Cardiac muscle cell (in vitro differentiated cells and primary cell): ENCODE measurements around the gene PFN1. TPM values are rescaled to one million over a fixed set of nuclear protein-coding genes. Genes with fewer than 3 reads are reported as not detected.
A peak's percentile ranks its signal among the peaks of the same experiment; 100 is the strongest.

Source experiments
- DNase-seq, 2 donors: peaks; one replicate each; pipeline versions ENCODE4 v3.0.0 to v3.0.0-alpha.2; 2010 to 2017; ENCODE audit warnings: low read depth in 1 of 2, low spot score in 1 of 2
- H3K27ac ChIP-seq: fragments of 200-600 bp; sonication (generic); 2 replicates; pipeline ENCODE4 v1.5.1; 2016
- H3K27me3 ChIP-seq: fragments of 200-600 bp; sonication (generic); 2 replicates; pipeline ENCODE4 v1.6.0; 2016; ENCODE audit warnings: control low read depth
- H3K36me3 ChIP-seq: fragments of 200-600 bp; sonication (generic); 2 replicates; pipeline ENCODE4 v1.5.1; 2016; ENCODE audit warnings: control low read depth
- H3K4me1 ChIP-seq: fragments of 200-600 bp; sonication (generic); 2 replicates; pipeline ENCODE4 v1.8.1; 2017; ENCODE audit warnings: low read depth, mild to moderate bottlenecking, mixed run types
- H3K4me3 ChIP-seq: fragments of 200-600 bp; sonication (generic); 2 replicates; pipeline ENCODE4 v1.5.1; 2016; ENCODE audit warnings: mild to moderate bottlenecking
- H3K9me3 ChIP-seq: fragments of 200-600 bp; sonication (generic); 2 replicates; pipeline ENCODE4 v1.5.1; 2017; ENCODE audit warnings: low read depth, mild to moderate bottlenecking, control low read depth
- polyA plus RNA-seq: library from polyadenylated mRNA; unstranded; fragments of >200 nt; fragmentation: Nextera tagmentation; extraction: Ambion mirVana; gene quantifications from 2 replicates; pipeline ENCODE4 v1.2.1, GENCODE V29; 2016
- total RNA-seq: library from RNA; depleted of rRNA; stranded (reverse); fragments of >200 nt; gene quantifications from 2 replicates; pipeline ENCODE4 v1.2.3, GENCODE V29; 2016
- TF ChIP-seq, protein P1 (sequence below): IDR thresholded peaks from 2 replicates; pipeline ENCODE4 v1.5.1; 2012; ENCODE audit warnings: low read depth, mild to moderate bottlenecking, low read length

Gene PFN1
- 1,337 and 2,688 TPM in 2 replicates for total RNA-seq
- 1,185 and 1,476 TPM in 2 replicates for polyA plus RNA-seq

- Histone ChIP-seq H3K9me3 (no peaks in the 10 kb centered on the region), H3K4me1 (peaks cover 35% of the 10 kb centered on the region), H3K27me3 (no peaks in the 10 kb centered on the region), H3K27ac (peak within 1 kb of the TSS; percentile 94), H3K36me3 (peaks cover 26% of the 10 kb centered on the region), H3K4me3 (peak within 1 kb of the TSS; percentile 96)
- TF ChIP-seq, protein P1, sequence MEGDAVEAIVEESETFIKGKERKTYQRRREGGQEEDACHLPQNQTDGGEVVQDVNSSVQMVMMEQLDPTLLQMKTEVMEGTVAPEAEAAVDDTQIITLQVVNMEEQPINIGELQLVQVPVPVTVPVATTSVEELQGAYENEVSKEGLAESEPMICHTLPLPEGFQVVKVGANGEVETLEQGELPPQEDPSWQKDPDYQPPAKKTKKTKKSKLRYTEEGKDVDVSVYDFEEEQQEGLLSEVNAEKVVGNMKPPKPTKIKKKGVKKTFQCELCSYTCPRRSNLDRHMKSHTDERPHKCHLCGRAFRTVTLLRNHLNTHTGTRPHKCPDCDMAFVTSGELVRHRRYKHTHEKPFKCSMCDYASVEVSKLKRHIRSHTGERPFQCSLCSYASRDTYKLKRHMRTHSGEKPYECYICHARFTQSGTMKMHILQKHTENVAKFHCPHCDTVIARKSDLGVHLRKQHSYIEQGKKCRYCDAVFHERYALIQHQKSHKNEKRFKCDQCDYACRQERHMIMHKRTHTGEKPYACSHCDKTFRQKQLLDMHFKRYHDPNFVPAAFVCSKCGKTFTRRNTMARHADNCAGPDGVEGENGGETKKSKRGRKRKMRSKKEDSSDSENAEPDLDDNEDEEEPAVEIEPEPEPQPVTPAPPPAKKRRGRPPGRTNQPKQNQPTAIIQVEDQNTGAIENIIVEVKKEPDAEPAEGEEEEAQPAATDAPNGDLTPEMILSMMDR: no peak
- DNase-seq: peak; percentile 88 to 97
These were observed at the start of gene PFN1 for GRCh38 chr17:4948166-4948930. Gene PFN1 (minus strand): TSS chr17:4948530. CDS start chr17:4948394, 136 bp downstream.

GRCh38 chr17:4997302-4998026 lies 49.1 kb upstream of the PFN1 start, which contains the start of the genes INCA1 and KIF1C:
Gene INCA1 (minus strand): TSS chr17:4997522. CDS start chr17:4994437, 3,085 bp downstream.
Gene KIF1C (plus strand): TSS chr17:4997950. CDS start chr17:5000247, 2,297 bp downstream.
- H3K36me3 ChIP-seq: peaks cover 14% of the 10 kb centered on the region
- peak; percentile 92 to 97 for DNase-seq
- H3K4me1 ChIP-seq: peaks cover 26% of the 10 kb centered on the region
- H3K27me3 ChIP-seq: no peaks in the 10 kb centered on the region
- H3K4me3 ChIP-seq: peak within 1 kb of the TSS; percentile 90
- H3K9me3 ChIP-seq: no peaks in the 10 kb centered on the region
- TF ChIP-seq, protein P1: no peak
- peak within 1 kb of the TSS; percentile 87 for H3K27ac ChIP-seq

GRCh38 chr17:4994081-4994595 lies 45.8 kb upstream of the PFN1 start:
- Histone ChIP-seq H3K27ac (no peak overlapping the region), H3K9me3 (no peaks in the 10 kb centered on the region), H3K36me3 (no peaks in the 10 kb centered on the region), H3K4me3 (no peak overlapping the region), H3K4me1 (peaks cover 9% of the 10 kb centered on the region), H3K27me3 (no peaks in the 10 kb centered on the region)
- TF ChIP-seq, protein P1: no peak
- DNase-seq: no peak

- peak overlapping the region; percentile 58 for H3K4me3 ChIP-seq
- TF ChIP-seq, protein P1: no peak
- H3K9me3 ChIP-seq: no peaks in the 10 kb centered on the region
- H3K27me3 ChIP-seq: no peaks in the 10 kb centered on the region
- peaks cover 11% of the 10 kb centered on the region for H3K4me1 ChIP-seq
- DNase-seq: peak in 1 of 2 donors; percentile 31
- H3K36me3 ChIP-seq: no peaks in the 10 kb centered on the region
- H3K27ac ChIP-seq: peak overlapping the region; percentile 44
These were observed 39.6 kb upstream of the PFN1 start for GRCh38 chr17:4987767-4988567.
